Epithelial cell of esophagus (primary cell): ENCODE measurements around the gene PIP5K1B.

Source experiments
- DNase-seq: peaks from one replicate; pipeline ENCODE4 v3.0.0; 2010; ENCODE audit warnings: low read depth
- H3K4me3 ChIP-seq: 2 replicates; pipeline ENCODE4 v1.5.1; 2011; ENCODE audit warnings: mild to moderate bottlenecking, low read length, control low read depth
- TF ChIP-seq, protein P1 (sequence below): IDR thresholded peaks from 2 replicates; pipeline ENCODE4 v1.5.1; 2011; ENCODE audit warnings: low read depth, mild to moderate bottlenecking, low read length, control low read depth, inconsistent platforms; ENCODE audit not compliant: insufficient read depth; ENCODE audit errors: missing control alignments

The PIP5K1B gene

DNA sequence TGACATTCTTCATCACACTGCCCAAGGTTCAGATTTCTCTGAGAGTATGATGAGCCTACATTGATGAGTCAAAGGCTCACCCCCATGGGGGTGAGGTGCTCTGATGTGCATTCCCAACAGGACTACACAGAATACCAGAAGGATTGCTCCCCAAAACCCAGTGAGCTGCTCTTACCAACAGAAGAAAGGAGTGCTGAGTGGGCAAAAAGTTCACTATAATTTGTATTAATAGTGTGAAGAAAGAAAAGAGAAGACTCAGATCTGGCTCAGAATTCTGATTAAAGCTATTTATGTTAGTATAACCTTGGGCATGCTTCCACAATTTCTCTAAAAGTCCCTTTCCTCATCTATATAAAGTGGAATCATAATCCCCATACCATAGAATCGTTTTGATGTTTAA lies 262.8 kb downstream of the PIP5K1B start:
- TF ChIP-seq, protein P1, sequence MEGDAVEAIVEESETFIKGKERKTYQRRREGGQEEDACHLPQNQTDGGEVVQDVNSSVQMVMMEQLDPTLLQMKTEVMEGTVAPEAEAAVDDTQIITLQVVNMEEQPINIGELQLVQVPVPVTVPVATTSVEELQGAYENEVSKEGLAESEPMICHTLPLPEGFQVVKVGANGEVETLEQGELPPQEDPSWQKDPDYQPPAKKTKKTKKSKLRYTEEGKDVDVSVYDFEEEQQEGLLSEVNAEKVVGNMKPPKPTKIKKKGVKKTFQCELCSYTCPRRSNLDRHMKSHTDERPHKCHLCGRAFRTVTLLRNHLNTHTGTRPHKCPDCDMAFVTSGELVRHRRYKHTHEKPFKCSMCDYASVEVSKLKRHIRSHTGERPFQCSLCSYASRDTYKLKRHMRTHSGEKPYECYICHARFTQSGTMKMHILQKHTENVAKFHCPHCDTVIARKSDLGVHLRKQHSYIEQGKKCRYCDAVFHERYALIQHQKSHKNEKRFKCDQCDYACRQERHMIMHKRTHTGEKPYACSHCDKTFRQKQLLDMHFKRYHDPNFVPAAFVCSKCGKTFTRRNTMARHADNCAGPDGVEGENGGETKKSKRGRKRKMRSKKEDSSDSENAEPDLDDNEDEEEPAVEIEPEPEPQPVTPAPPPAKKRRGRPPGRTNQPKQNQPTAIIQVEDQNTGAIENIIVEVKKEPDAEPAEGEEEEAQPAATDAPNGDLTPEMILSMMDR = no peak
- DNase-seq = no peak
- no peak overlapping the region for H3K4me3 ChIP-seq

DNA sequence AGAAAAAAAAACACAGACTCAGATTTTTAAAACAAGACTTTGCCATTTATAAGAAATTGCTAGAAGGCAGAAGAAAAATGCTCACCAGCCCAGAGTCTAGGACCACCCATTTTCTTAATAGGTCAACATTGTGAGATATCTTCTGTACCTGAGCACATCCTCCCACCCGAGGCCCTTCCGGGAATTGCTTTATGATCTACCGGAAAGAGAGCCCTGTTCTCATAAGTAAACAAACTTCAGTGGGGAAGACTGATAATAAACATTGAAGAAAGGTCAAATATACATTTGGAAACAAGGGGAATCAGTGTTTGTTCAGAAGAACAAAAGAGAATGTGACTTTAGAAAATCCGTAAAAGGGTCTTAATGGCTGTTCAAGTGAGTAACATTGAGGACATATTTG lies 264.5 kb downstream of the PIP5K1B start:
- TF ChIP-seq, protein P1 = no peak
- no peak overlapping the region for H3K4me3 ChIP-seq
- DNase-seq = no peak

DNA sequence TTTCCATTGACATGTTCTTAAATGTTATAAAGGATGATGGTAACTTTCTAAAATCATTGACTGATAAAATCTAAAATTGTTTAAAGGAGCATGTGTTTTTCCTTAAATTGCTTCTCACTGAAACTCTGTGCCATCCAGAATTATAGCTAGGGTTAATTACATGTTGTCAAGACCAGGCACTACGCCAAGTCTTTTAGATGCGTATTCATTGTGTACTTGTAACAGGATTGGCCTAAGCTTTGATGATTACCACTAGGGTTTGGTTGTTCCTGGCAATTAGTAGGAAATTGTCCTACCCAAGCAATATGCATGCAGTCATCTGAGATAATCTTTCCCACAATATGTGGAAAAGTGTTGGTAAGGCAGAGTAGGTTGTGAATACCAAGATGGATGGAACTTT lies 265.1 kb downstream of the PIP5K1B start:
- no peak overlapping the region for H3K4me3 ChIP-seq
- DNase-seq = no peak
- TF ChIP-seq, protein P1 = no peak

DNA sequence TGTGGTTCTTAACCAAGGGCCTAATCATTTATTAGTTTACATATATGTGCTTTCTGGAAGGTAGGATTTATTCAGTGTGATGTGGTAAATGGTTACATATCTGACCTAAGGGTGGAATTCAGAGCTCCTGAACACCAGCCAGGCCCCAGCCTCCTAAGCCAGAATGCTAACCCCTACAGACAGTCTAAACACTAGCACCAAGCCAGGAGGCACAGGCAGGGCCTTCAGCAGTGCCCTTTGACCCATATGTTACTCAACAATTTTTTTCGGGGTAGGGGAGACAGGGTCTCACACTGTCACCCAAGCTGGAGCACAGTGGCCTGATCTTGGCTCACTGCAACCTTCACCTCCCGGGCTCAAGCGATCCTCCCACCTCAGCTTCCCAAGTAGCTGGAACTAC lies 268.6 kb downstream of the PIP5K1B start:
- DNase-seq = no peak
- TF ChIP-seq, protein P1 = no peak
- no peak overlapping the region for H3K4me3 ChIP-seq

DNA sequence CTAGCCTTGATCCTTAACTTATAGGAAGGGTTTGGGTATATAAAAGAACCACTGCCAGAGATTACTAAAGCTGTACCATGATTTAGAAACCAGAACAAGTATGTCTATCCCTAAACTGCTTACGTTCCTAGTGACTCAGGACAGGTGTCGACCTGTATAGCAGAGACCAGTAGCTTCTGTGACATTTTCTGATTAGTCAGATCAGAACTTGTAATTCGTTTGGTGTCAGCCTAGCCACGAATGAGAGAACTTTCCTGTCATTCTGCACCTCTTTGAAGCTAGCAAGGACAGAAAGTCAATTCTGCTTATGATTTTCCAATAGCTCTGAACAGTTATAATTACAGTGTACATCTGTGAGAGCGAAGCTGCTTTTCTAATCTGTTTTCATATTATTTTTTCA lies 269.4 kb downstream of the PIP5K1B start:
- H3K4me3 ChIP-seq = no peak overlapping the region
- peak; percentile 8 for DNase-seq
- TF ChIP-seq, protein P1 = no peak

DNA sequence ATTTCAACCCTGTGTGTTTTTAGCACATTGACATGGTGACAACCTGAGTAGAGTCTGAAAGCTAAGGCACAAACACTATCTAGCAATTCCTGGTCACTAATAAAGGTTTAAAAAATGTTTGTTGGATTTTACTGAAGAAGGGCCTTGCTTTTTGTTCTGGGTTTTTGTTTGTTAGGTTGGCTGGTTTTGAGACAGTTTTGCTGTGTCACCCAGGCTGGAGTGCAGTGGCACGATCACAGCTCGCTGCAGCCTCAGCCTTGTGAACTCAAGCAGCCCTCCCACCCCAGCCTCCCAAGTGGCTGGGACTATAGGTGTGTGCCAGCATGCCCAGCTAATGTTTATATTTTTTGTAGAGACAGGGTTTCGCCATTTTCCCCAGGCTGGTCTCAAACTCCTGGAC lies 269.9 kb downstream of the PIP5K1B start:
- TF ChIP-seq, protein P1 = no peak
- DNase-seq = no peak
- no peak overlapping the region for H3K4me3 ChIP-seq

DNA sequence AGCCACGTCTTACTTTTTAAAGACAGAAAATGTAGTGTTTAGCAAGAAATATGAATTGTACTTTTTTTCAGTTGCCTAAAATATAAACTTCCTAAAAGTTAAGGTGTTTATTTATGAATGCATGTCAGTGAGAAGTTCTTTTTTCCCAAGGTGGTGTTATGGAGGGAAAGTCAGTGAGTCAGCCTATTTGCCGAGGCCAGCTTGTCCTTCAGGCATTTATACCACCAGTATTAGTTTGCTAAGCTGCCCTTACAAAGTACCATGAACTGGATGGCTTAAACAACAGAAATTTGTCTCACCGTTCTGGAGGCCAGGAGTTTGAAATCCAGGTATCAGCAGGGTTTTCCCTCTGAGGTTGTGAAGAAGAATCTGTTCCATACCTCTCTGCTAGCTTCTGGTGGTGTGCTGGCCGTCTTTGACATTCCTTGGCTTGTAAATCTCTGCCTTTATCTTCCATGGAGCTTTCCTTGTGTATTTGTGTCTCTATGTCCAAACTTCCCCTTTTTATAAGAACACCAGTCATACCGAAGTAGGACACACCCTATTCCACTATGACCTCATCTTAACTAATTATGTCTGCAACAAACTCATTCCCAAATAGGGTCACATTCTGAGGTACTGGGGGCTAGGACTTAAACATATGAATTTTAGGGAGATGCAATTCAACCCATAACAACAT lies 270.5 kb downstream of the PIP5K1B start:
- peak; percentile 6 for DNase-seq
- H3K4me3 ChIP-seq = no peak overlapping the region
- TF ChIP-seq, protein P1 = no peak
